GM12878 (cell line): Measurements from ENCODE around the gene BICDL2. TPM values are rescaled to one million over a fixed set of nuclear protein-coding genes. Genes with fewer than 3 reads are reported as not detected.

Source experiments
- ATAC-seq: fragments of 200-7000 bp; cut with Tn5 transposase; 3 replicates; pipeline ENCODE4 v1.9.1; 2020; ENCODE audit warnings: mild to moderate bottlenecking, moderate library complexity
- BruUV-seq: library from RNA; stranded (reverse); fragments of 400-500 nt; replicated peaks from 2 replicates; lab custom pipeline; 2021; lab: Mats Ljungman, UMichigan
- CTCF ChIA-PET: fragments of 300-600 bp; sonication (Branson Sonifier 250); formaldehyde crosslinking; extraction: SDS; loops from one replicate; lab custom pipeline; 2021; ENCODE audit warnings: inconsistent platforms; lab: Yijun Ruan, JAX
- POLR2A ChIA-PET: fragments of 350-600 bp; formaldehyde crosslinking; extraction: SDS; loops from one replicate; lab custom pipeline; 2021; ENCODE audit warnings: inconsistent platforms; lab: Charles Lee
- RAD21 ChIA-PET: fragments of 300-600 bp; sonication (Branson Sonifier 250); formaldehyde crosslinking; loops from one replicate; lab custom pipeline; 2023; ENCODE audit warnings: antibody characterized with exemption; ENCODE audit not compliant: unreplicated experiment; lab: Charles Lee
- SMC1A ChIA-PET: fragments of 300-600 bp; sonication (Branson Sonifier 250); formaldehyde crosslinking; loops from one replicate; lab custom pipeline; 2023; ENCODE audit not compliant: unreplicated experiment, uncharacterized antibody; lab: Charles Lee
- DNase-seq: peaks from one replicate; pipeline ENCODE4 v3.0.0-alpha.2; 2011; ENCODE audit warnings: low read depth, low spot score
- FAIRE-seq: peaks from 3 replicates; lab custom pipeline; 2011; peaks lifted over from hg19 to GRCh38; lab: Jason Lieb, UNC
- H2AFZ ChIP-seq: 2 replicates; pipeline ENCODE4 v1.6.0; 2011; ENCODE audit warnings: low read depth, low read length, control low read depth; ENCODE audit not compliant: control insufficient read depth
- H3K27ac ChIP-seq: 2 replicates; pipeline ENCODE4 v1.5.1; 2011; ENCODE audit warnings: control low read depth; ENCODE audit not compliant: control insufficient read depth, insufficient read depth
- H3K27me3 ChIP-seq, 2 experiments: replicated peaks in 1 of 2; 2 replicates each; pipeline versions ENCODE4 v1.6.0 to v1.6.1; 2011; ENCODE audit warnings: low read length in 1 of 2; ENCODE audit not compliant: control insufficient read depth in 2 of 2, insufficient read depth in 2 of 2
- H3K36me3 ChIP-seq, 2 experiments: 2 replicates each; pipeline ENCODE4 v1.5.1; 2011; ENCODE audit warnings: low read length in 1 of 2; ENCODE audit not compliant: control insufficient read depth in 2 of 2, insufficient read depth in 2 of 2
- H3K4me1 ChIP-seq: 2 replicates; pipeline ENCODE4 v1.6.1; 2011; ENCODE audit warnings: mild to moderate bottlenecking, low read length, moderate library complexity, mixed read lengths; ENCODE audit not compliant: control insufficient read depth, insufficient read depth
- H3K4me2 ChIP-seq: 2 replicates; pipeline ENCODE4 v1.6.0; 2011; ENCODE audit warnings: control low read depth; ENCODE audit not compliant: control insufficient read depth, insufficient read depth
- H3K4me3 ChIP-seq: fragments of 200-600 bp; sonication (generic); 2 replicates; pipeline ENCODE4 v1.5.1; 2016
- H3K79me2 ChIP-seq: 2 replicates; pipeline ENCODE4 v1.6.0; 2011; ENCODE audit warnings: low read length; ENCODE audit not compliant: control insufficient read depth, insufficient read depth
- H3K9ac ChIP-seq: 2 replicates; pipeline ENCODE4 v1.8.0; 2011; ENCODE audit warnings: low read length, control low read depth, mixed read lengths; ENCODE audit not compliant: control insufficient read depth, insufficient read depth
- H3K9me3 ChIP-seq: replicated peaks from 3 replicates; pipeline ENCODE4 v1.5.1; 2011; ENCODE audit warnings: mild to moderate bottlenecking, low read length; ENCODE audit not compliant: control insufficient read depth, insufficient read depth
- H4K20me1 ChIP-seq: 2 replicates; pipeline ENCODE4 v1.6.0; 2011; ENCODE audit not compliant: control insufficient read depth, insufficient read depth
- ASH2L ChIP-seq: fragments of 300-600, 200-600 bp; sonication (generic); IDR thresholded peaks from 2 replicates; pipeline ENCODE4 v1.6.1; 2017; ENCODE audit warnings: low read depth, mild to moderate bottlenecking, borderline replicate concordance
- BRCA1 ChIP-seq: IDR thresholded peaks from 2 replicates; pipeline ENCODE4 v1.6.1; 2011; ENCODE audit warnings: low read depth, low read length, improper control_type of control experiment
- CHD2 ChIP-seq: IDR thresholded peaks from 2 replicates; pipeline ENCODE4 v1.6.1; 2011; ENCODE audit warnings: low read depth, low read length, improper control_type of control experiment, borderline replicate concordance
- FOXM1 ChIP-seq: IDR thresholded peaks from 2 replicates; pipeline ENCODE4 v1.6.1; 2012; ENCODE audit warnings: low read depth, mild to moderate bottlenecking, inconsistent platforms, low read length, moderate library complexity
- IRF5 ChIP-seq: fragments of 450-650 bp; IDR thresholded peaks from 2 replicates; pipeline ENCODE4 v1.6.1; 2017; ENCODE audit warnings: borderline replicate concordance
- KLF5 ChIP-seq: fragments of 450-650 bp; IDR thresholded peaks from 2 replicates; pipeline ENCODE4 v1.6.1; 2014; ENCODE audit warnings: mild to moderate bottlenecking; ENCODE audit not compliant: partially characterized antibody
- MTA3 ChIP-seq: IDR thresholded peaks from 2 replicates; pipeline ENCODE4 v1.6.1; 2012; ENCODE audit warnings: low read length, inconsistent platforms, borderline replicate concordance
- MXI1 ChIP-seq: fragments of 150-350 bp; IDR thresholded peaks from 2 replicates; pipeline ENCODE4 v1.6.1; 2011; ENCODE audit warnings: low read depth, mild to moderate bottlenecking, inconsistent platforms, low read length, improper control_type of control experiment
- NBN ChIP-seq: fragments of 450-650 bp; IDR thresholded peaks from 2 replicates; pipeline ENCODE4 v1.6.1; 2016
- NFYA ChIP-seq: IDR thresholded peaks from 2 replicates; pipeline ENCODE4 v1.6.1; 2011; ENCODE audit warnings: low read depth, mild to moderate bottlenecking, low read length, improper control_type of control experiment, borderline replicate concordance
- RELA ChIP-seq: fragments of 450-650 bp; IDR thresholded peaks from 2 replicates; pipeline ENCODE4 v1.8.0; 2014; ENCODE audit warnings: borderline replicate concordance; ENCODE audit not compliant: partially characterized antibody
- SREBF1 ChIP-seq: IDR thresholded peaks from 2 replicates; pipeline ENCODE4 v1.6.1; 2012; ENCODE audit warnings: mild to moderate bottlenecking, low read length
- SUZ12 ChIP-seq: fragments of 200-600 bp; sonication (generic); IDR thresholded peaks from one replicate; pipeline ENCODE4 v1.6.1; 2018; ENCODE audit warnings: antibody characterized with exemption, mild to moderate bottlenecking; ENCODE audit not compliant: unreplicated experiment
- ZNF207 ChIP-seq: fragments of 450-650 bp; IDR thresholded peaks from 2 replicates; pipeline ENCODE4 v1.6.1; 2014; ENCODE audit warnings: antibody characterized with exemption, mild to moderate bottlenecking, borderline replicate concordance
- WGBS: methylation state at CpG from one replicate; pipeline ENCODE4 v1.1.6; 2016; ENCODE audit warnings: low lambda C conversion rate; ENCODE audit not compliant: insufficient replicate concordance, insufficient coverage; ENCODE audit errors: missing lambda C conversion rate; 5-methylcytosine and 5-hydroxymethylcytosine counted together
- in situ Hi-C: fragments of 300-500 bp; cut with MboI; formaldehyde crosslinking; loops from 9 replicates; pipeline ENCODE4 v1.14.3; 2018; ENCODE audit warnings: mixed read lengths
- intact Hi-C: fragments of 100-400 bp; cut with micrococcal nuclease; formaldehyde crosslinking; loops from one replicate; pipeline ENCODE4 v1.14.2; 2022; ENCODE audit not compliant: unreplicated experiment
- polyA plus RNA-seq, 11 experiments: library from polyadenylated mRNA; depleted of rRNA in 4 of 11; unstranded in 6 of 11; stranded (reverse) in 5 of 11; fragments of >200 nt; fragmentation: Nextera tagmentation in 4 of 11; fragmentation: Illumina TruSeq in 1 of 11; extraction: Ambion mirVana in 4 of 11; extraction: Trizol in 1 of 11; gene quantifications; 1 replicate in 1 of 11; 2 replicates in 10 of 11; pipeline versions ENCODE4 v1.2.1 to v1.2.3, GENCODE V29; 2011 to 2016; ENCODE audit warnings: inconsistent platforms in 2 of 11, missing spikeins in 2 of 11, low read depth in 1 of 11
- total RNA-seq, 4 experiments: library from RNA; depleted of rRNA in 3 of 4; stranded (reverse); fragments of >200 nt in 3 of 4; fragmentation: Illumina TruSeq in 1 of 4; extraction: Trizol in 1 of 4; gene quantifications; 2 replicates each; pipeline versions ENCODE4 v1.2.1 to v1.2.3, GENCODE V29; 2013 to 2021
- TF ChIP-seq, protein P1 (sequence below): IDR thresholded peaks from 2 replicates; pipeline ENCODE4 v1.6.1; 2011; ENCODE audit warnings: mild to moderate bottlenecking, low read depth, low read length, moderate library complexity; ENCODE audit not compliant: insufficient replicate concordance
- TF ChIP-seq, protein P2 (sequence below): fragments of 450-650 bp; IDR thresholded peaks from 2 replicates; pipeline ENCODE4 v1.6.1; 2017; ENCODE audit warnings: low read depth, mild to moderate bottlenecking, moderate library complexity

BICDL2 gene
- total and polyA plus RNA-seq, 10 of the 15 experiments (the other 5 are each of a cell fraction or from before 2014, with no cell fraction given) = not detected

DNA sequence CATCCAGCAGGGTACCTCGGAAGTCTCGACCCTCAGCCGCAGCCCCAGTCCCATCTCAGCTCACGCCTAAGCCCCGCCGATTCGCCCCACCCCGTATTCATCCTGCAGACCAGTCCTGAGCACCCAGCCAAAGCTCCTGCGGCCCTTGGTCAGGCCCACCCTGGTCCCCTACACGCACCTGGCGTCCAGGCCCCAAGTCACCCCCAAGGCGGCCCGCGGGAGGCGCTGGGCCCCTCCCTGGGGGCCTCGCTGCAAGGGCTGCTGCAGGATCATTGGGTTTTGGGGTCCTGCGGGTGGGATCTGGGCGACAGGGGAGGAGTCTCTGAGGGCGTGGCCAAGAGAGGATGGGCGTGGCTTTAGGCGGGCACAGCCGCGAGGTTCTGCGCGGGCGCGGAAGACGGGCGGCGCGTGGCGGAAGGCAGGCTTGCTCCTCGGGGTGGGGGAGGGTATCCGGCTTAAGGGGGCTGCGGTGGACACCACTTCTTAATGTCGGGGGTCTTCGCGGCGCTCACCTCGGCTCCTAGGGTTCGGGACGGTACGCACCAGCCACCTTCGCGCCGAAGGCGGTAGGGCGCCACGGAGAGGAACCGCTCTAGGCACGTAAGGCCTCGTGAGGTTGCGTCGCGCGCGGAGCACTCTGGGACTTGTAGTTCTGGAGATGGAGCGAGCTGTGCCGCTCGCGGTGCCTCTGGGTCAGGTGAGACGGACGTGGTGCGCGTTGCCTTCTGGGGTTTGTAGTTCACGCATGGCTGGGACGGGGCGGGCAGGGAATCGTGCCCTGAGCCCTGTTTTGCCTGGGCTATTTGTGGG lies 12.9 kb downstream of the BICDL2 start, which contains the start of the genes HCFC1R1 and THOC6:
HCFC1R1 (minus strand) TSS at position 274 of the 810 bp plus-strand sequence; CDS start at position 273, 1 bp downstream.
THOC6 (plus strand) TSS at position 367 of the 810 bp plus-strand sequence; CDS start at position 659, 292 bp downstream.
- FAIRE-seq (peak; percentile 98), DNase-seq (peak; percentile 94), ATAC-seq (peak; percentile 85)
- Histone ChIP-seq H3K4me1 (peaks cover 25% of the 10 kb centered on the region), H2AFZ (peak within 1 kb of the TSS; percentile 94), H3K9ac (peak within 1 kb of the TSS; percentile 81), H3K9me3 (no peaks in the 10 kb centered on the region), H3K4me3 (peak within 1 kb of the TSS; percentile 87), H3K27me3 (no peaks in the 10 kb centered on the region; a peak in 1 of 4 replicates), H3K79me2 (no peaks in the 10 kb centered on the region), H3K36me3 (peaks cover 4 to 7% of the 10 kb centered on the region in 2 experiments; a peak in 3 of 4 replicates), H3K4me2 (peak within 1 kb of the TSS; percentile 83), H3K27ac (peak within 1 kb of the TSS; percentile 86), H4K20me1 (0 out of 2 replicates have a peak, but pooled peaks cover 2% of the 10 kb centered on the region)
- under 1% methylated on average over 69 of the region's 69 CpGs for WGBS
- BruUV-seq = TSS peak; percentile 93
- ChIA-PET RAD21 (interaction anchor here (4.4 kb wide), 1 partner anchor 20 kb away, joined by 34 read pairs; no protein-coding TSS in a partner anchor), CTCF (interaction anchor here (0.9 to 18.2 kb wide), 8 partner anchors 8 to 185 kb away, joined by 3 to 421 read pairs (median 6); no protein-coding TSS in a partner anchor), POLR2A (interaction anchor here (0.6 to 2.4 kb wide), 5 partner anchors 17 to 550 kb away, joined by 3 to 7 read pairs (median 5); partner anchors contain the start of gene ZNF213), SMC1A (interaction anchor here (1.3 to 10.1 kb wide), 3 partner anchors 8 to 111 kb away, joined by 5 to 91 read pairs (median 6); partner anchors contain the start of gene ZNF213)
- in situ Hi-C loops = no loop called here
- intact Hi-C loops = no loop called here
- TF ChIP-seq SREBF1 (peak; percentile 87), ZNF207 (peak; percentile 93), ASH2L (no peak), MTA3 (no peak), RELA (peak; percentile 77), KLF5 (peak; percentile 34), NFYA (no peak), IRF5 (no peak), NBN (peak; percentile 60), CHD2 (peak; percentile 96), MXI1 (peak; percentile 49; the same call in 1 of the 2 replicates), FOXM1 (no peak), BRCA1 (no peak), SUZ12 (no peak)
- TF ChIP-seq, protein P1, sequence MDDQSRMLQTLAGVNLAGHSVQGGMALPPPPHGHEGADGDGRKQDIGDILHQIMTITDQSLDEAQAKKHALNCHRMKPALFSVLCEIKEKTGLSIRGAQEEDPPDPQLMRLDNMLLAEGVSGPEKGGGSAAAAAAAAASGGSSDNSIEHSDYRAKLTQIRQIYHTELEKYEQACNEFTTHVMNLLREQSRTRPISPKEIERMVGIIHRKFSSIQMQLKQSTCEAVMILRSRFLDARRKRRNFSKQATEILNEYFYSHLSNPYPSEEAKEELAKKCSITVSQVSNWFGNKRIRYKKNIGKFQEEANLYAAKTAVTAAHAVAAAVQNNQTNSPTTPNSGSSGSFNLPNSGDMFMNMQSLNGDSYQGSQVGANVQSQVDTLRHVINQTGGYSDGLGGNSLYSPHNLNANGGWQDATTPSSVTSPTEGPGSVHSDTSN = no peak
- TF ChIP-seq, protein P2, sequence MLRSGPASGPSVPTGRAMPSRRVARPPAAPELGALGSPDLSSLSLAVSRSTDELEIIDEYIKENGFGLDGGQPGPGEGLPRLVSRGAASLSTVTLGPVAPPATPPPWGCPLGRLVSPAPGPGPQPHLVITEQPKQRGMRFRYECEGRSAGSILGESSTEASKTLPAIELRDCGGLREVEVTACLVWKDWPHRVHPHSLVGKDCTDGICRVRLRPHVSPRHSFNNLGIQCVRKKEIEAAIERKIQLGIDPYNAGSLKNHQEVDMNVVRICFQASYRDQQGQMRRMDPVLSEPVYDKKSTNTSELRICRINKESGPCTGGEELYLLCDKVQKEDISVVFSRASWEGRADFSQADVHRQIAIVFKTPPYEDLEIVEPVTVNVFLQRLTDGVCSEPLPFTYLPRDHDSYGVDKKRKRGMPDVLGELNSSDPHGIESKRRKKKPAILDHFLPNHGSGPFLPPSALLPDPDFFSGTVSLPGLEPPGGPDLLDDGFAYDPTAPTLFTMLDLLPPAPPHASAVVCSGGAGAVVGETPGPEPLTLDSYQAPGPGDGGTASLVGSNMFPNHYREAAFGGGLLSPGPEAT = peak; percentile 72; the same call in 1 of the 2 replicates
